HG02943 (cell line): Measurements from ENCODE around the gene RBBP8.
"Not testable (repeated sequence)": the region's sequence is repeated elsewhere in the genome, so short reads cannot be mapped to it uniquely, and the experiment has no call there.

Experiments
- ATAC-seq: cut with Tn5 transposase; IDR thresholded peaks from one replicate; pipeline ENCODE4 v1.9.1; 2021; ENCODE audit warnings: mild to moderate bottlenecking, low read depth, moderate library complexity; ENCODE audit not compliant: unreplicated experiment

The RBBP8 gene

GRCh38 chr18:22939649-22940048, 6.5 kb downstream of the RBBP8 start:
- no peak for ATAC-seq

- no peak for ATAC-seq
These were observed 10.7 kb downstream of the RBBP8 start for GRCh38 chr18:22943847-22944246.

GRCh38 chr18:22946217-22946616, 13.1 kb downstream of the RBBP8 start:
- no peak for ATAC-seq

GRCh38 chr18:22946846-22947245, 13.7 kb downstream of the RBBP8 start:
- no peak for ATAC-seq

- ATAC-seq: no peak
These were observed 18.7 kb downstream of the RBBP8 start for GRCh38 chr18:22951823-22952222.

DNA sequence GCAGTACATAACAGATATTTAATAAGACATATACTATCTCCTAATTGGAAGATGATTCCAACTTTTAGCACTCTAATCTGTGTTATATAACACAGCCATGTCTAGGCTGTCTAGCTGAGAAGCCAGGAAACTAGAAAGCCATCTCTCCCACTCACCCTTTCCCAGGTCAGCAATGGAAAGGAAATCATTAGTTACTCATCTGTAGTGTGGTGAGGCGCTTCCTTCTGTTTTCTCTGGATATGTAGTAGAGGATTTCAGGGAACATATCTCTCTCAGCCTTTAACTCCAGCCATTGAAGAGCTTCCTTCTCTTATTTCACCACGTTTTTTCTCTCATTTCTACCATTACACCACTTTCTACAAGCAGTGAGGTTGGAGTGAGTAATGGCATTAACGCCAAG, 19.4 kb downstream of the RBBP8 start:
- no peak for ATAC-seq

- not testable (repeated sequence) for ATAC-seq
These were observed 20.9 kb downstream of the RBBP8 start for GRCh38 chr18:22953982-22954381.

DNA sequence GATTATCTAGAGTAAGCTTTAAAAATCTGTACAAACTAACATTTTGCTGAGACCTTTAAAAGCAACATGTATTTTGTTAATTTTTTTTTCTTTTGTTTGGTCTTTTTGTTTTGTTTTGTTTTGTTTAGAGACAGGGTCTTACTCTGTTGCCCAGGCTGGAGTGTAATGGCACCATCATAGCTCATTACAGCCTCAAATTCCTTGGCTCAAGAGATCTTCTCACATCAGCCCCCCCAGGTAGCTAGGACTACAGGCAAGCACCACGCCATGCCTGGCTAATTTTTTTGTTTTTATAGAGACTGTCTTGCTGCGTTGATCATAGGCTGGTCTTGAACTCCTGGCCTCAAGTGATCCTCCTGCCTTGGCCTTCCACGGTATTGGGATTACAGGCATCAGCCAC, 23.1 kb downstream of the RBBP8 start:
- ATAC-seq: no peak

DNA sequence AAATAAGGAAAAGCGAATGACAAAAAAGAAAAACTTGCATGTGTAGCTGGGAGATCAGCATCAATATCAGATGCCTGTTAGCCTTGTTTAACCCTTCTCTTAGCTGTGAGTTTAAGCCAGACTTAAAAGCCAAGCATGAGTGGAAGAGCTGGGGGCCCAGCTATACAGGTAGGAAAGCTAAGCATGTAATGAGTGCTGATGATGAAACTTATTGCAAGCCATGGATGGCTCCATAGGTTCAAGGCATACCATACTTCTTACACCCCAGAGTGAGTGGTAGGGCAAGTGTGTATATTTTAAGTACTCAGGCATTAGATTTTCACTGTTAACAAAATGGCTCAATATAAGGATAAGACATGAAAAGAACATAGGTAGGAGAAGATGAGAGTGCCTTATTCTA, 28.0 kb downstream of the RBBP8 start:
- ATAC-seq: no peak

- no peak for ATAC-seq
These were observed 28.9 kb downstream of the RBBP8 start for GRCh38 chr18:22962004-22962403.

GRCh38 chr18:22964116-22964515, 31.0 kb downstream of the RBBP8 start:
- ATAC-seq: no peak

DNA sequence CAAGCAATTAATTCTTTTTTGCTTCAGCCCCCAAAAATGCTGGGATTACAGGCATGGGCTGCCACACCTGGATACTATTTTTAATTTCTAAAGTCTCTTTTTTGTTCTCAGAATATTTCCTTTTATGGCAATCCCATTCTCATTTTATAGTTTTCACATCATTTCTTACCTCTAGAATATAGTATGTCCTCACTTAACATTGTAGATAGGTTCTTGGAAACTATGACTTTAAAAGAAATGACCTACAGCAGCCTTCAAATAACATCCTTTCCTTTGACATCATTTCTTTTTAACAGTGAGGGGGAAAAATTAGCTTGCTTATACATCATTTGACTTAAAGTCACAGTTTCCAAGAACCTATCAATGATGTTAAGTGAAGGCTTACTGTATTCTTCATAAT, 31.6 kb downstream of the RBBP8 start:
- no peak for ATAC-seq

- ATAC-seq: no peak
These were observed 37.9 kb downstream of the RBBP8 start for GRCh38 chr18:22971038-22971437.

GRCh38 chr18:22974001-22974400, 40.9 kb downstream of the RBBP8 start:
- ATAC-seq: no peak

DNA sequence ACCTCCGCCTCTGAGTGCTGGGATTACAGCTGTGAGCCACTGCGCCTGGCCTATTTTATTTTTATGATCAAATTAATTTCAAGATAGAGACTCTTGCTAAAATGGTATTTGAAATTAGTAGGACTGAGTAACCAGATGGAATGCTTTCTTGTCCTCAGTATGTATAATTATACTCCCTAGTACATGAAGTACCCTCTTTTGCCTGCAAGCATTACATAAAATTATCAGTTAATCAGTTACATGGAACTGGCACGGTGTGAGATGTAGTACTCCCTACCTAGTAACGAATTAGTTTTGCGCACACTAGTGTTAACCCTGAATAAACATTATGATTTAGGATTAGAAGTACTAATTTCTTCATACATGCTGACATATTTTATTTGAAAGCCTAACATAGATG, 41.6 kb downstream of the RBBP8 start:
- no peak for ATAC-seq

DNA sequence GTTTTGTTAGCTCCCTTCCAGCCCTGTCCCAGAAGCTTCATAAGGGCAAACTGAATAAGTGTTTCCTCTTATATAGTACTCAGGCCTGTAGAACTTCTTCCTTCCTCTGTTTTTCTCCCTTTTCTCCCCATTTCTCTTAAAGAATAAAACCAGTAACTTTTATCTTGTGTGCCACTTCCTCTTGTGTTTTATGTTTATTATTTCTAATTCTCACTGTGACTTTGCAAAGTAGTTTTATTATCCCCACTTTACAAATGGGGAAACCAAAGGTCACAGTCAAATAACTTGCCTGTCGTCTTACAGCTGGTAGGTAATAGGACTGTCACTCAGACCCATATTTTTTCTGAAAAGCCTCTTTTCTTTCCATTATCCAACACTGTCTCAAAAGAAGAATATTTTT, 42.4 kb downstream of the RBBP8 start:
- ATAC-seq: no peak

DNA sequence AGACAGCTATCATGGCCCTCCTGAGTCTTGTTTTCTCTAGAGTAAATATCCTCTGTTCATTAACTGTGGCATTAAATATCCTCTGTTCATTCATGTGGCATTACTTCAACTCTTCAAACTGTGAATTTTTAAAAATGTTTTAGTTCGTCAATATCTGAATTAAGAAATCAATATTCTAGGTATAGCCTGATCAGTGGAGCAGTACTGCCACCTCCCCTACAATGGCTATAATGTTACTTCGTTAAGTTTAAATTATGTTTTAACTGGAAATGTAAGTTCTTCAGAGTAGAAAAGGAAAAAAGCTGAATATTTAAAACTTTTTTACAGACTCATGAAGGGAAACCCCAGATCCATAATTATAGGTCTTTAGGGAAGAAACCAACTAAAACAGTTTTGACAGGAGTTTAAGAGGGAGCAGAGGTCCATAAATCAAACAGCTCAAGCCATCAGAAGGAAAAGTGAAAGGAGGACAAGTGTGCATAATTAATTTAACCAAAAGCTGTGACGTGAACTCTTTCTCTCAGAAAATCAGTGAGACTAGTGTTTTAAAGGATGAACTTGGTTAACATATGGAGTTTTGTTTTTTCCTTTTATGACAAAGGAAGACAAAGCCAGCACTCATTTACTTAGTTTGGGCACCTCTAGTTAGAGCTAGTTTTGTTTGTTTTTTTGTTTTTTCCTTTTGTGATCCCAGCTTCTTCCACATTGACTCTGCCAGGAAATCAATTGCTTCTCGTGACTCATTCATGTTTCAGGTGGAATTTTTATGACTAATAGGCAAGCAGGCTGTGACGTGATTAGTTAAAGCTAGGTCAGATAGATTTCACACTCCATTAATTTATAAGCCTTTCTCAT, 44.9 kb downstream of the RBBP8 start:
- no peak for ATAC-seq

GRCh38 chr18:22980394-22980793, 47.3 kb downstream of the RBBP8 start:
- ATAC-seq: no peak

GRCh38 chr18:22981274-22982133, 48.4 kb downstream of the RBBP8 start:
- no peak for ATAC-seq

DNA sequence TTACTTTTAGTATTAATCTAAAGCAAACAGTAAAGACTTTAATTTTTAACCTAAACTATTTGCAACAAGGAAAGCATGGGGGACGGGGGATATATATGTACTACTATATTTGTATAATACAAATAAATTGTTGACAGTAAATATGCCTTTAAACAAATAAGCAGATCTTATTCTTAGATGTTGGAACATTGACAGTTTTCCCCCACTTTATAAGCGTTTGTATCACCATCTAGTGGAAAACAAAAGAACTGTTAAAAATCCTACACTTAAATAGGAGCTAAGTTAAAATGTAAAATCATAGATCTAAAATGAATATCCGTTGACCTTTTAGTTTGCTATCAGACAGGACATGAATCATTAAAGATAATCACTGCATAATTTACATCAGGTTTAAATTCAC, 50.0 kb downstream of the RBBP8 start:
- ATAC-seq: no peak

DNA sequence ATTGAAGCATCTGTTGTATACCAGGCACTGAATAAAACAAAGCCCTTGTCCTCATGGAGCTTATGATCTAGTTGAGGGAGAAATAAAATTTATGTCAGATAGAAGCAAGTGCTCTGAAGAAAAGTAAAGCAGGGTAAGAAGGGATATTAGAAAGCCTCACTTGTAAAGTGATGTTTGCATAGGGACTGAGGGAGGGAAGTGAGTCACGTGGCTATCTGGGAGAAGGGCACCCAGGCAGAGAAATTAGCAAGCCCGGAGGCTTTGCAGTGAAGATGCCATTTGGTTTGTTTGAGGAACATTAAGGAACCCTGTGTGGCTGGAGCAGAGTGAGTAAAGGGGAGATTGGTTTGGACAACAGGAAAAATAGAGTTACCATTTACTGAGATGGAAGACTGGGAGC, 52.1 kb downstream of the RBBP8 start:
- ATAC-seq: no peak
